GM19025 (cell line): ENCODE measurements around the gene TNRC6A.

ENCODE experiments used
- ATAC-seq: cut with Tn5 transposase; IDR thresholded peaks from one replicate; pipeline ENCODE4 v1.9.1; 2021; ENCODE audit warnings: mild to moderate bottlenecking, low read depth, moderate library complexity; ENCODE audit not compliant: unreplicated experiment

The TNRC6A gene

DNA sequence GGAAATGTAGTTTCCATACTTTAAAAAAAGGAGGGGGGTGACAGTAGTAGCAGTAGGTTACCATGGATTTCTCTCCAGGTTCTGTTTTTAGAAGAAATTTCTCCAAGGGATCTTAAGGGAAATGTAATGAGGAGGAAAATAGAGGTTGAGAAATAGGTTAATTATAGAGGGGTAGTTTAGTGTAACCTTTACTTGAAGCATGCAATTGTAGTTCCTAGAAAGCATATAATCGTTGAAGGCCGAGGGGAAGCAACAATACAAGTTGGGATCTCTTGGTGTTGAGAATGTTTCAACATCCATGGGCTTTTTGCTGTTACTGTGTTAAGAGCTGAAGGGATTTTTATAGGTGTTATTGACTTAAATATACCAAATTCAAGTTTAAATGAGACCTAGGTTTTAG, 25.1 kb downstream of the TNRC6A start:
- no peak for ATAC-seq

DNA sequence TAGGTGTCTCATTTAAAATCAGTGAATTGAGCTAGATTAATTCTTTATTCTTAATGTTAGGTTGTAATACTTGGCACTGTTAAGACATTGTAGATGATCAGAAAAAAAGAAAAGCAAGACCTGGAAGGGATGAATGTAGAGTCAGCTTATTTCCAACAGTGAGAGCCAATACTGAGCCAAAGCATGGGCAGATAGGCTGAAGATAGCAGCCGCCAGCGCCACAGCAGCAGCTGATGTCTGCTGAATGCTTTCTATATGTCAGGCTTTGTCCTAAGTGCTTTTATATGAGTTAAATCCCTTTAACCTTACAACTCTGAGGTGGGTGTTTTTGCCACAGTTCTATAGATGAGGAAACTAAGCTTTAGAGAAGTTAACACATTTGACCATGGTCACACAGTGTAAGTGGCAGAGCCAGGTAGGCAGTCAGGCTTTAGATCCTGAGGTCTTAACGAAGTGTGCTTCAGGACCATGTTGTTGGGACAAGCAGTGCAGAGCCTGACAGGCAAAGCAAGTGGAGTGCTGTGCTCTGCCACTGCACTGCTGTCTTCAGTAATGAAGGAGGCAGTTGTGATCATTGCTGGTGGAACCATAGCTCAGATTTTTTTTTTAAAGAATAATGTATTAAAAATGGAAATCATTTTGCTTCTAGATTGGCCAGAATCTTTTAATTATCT, 25.9 kb downstream of the TNRC6A start:
- ATAC-seq, result no peak

DNA sequence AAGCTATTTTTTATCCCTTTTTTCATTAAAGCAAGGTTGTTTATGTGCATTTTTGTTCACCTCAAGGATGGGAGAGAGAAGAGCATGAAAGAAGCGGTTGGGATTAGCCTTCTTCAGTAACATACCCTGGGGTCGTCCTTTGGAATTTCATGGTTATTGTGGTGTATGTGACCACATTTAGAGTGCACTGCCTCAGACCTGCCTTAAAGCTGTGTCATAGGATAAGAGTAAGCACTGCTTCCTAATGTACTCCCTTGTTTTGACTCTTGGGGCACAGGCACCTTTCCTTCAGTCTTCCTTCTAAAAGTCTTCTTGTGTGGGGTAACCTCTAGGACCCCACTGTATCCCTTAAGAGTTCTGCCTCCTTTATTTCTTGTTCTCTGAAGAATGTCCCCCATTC, 28.9 kb downstream of the TNRC6A start:
- no peak for ATAC-seq

DNA sequence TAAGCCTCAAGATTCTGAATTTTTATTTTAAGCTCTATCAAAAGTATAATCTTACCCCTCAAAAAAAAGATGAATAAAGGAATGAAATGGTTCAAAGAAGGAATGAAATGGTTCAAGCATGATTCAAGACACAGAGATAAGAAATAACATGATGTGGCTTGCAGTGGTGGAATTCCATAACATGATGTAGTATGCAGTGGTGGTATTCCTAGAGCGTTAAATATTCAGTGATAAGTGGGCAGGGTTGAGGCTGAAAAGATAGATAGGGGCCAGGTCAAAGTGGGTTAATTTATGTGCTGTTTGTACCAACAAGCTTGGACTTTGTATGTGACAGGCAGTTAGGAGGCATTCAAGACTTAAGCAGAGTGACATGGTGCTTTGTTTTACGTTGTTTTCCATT, 29.6 kb downstream of the TNRC6A start:
- no peak for ATAC-seq

DNA sequence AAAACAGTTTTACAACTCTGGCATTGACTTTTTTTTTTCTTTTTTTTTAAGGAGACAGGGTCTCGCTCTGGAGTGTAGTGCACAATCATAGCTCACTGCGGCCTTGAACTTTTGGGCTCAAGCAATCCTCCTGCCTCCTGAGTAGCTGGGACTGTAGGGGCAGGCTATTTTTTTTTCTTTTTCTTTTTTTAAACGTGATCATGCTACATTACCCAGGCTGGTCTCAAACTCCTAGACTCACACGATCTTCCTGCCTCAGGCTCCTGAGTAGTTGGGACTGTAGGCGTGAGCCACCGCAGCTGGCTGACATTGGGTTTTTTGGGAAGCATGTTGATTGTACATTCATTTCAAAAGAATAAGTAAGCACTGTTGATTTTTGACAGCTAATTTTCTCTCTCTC, 32.1 kb downstream of the TNRC6A start:
- ATAC-seq, result no peak

DNA sequence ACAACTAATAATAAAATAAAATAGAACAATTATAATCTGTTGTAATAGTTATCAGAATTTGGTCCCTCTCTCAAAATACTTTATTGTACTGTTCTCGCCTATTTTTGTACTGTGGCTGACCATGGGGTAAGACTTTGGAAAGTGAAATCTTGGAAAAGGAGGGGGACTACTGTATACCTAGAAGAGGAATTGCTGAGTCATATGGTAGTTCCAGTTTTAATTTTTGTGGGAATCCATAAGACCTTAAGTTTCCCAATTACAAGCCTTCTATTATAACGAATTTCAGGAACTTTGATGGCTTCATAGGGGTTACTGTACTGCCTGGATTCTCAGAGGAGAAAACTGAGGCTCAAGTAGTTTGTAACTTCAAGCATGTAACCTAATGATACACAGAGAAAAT, 35.5 kb downstream of the TNRC6A start:
- no peak for ATAC-seq

DNA sequence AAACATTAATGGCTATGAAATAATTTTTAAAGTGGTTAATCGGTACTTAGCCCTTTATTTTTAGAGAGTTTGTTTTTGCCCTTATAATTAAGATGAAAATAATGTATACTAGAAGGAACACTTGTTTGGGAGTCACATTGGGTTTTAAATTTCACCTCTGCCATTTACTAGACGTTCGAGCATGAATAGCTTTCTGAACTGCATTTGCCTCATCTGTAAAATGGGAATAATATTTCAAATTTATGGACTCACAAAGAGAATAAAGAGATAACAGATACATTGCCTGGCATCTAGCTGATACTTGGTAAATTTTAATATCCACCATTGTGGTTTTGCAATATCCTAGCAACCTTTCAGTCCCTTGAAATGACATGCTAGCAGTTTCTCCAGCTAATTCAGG, 36.6 kb downstream of the TNRC6A start:
- no peak for ATAC-seq

DNA sequence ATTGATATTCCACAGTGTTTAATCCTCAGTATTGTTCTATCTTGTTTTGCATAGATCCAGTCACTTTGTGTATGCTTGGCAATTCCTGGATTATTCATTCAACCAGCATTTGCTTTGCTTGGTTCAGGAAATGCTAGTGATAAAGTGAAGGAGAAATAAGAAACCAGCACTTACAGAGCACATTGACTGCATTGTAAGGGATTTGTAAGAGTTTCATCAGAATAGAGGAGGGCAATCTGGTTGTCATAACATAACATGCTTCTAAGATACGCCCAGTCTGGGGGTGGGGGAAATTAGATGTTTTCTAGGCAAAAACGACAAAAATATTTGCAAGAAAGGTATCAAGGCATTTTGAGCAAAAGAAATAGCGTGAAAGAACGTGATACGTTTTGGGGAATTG, 40.4 kb downstream of the TNRC6A start:
- ATAC-seq, result no peak

DNA sequence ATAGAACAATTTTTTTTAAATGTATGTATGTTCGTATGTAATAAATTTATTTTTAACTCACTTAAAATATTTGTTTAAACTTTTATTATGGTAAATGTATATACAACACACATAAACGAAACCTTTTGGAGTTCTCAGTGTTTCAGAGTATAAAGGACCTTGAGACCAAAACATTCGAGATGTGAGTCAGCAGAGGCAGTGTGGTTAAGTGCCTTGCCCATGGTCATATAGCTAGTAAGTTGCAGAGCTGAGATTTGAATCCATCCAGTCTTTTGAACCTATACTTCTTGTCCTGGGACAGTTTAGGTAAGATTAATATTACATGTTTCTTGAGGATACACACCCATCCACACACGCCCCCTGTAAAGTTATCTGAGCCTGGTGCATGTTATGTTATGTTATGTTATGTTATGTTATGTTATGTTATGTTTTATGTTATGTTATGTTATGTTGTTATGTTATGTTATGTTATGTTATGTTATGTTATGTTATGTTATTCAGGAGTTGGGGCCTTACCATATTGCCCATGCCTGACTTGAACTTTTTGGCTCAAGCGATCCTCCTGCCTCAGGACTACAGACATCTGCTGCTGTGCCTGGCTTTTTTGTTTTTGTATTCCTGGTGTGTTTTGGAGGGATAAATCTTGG, 41.8 kb downstream of the TNRC6A start:
- ATAC-seq, result no peak

DNA sequence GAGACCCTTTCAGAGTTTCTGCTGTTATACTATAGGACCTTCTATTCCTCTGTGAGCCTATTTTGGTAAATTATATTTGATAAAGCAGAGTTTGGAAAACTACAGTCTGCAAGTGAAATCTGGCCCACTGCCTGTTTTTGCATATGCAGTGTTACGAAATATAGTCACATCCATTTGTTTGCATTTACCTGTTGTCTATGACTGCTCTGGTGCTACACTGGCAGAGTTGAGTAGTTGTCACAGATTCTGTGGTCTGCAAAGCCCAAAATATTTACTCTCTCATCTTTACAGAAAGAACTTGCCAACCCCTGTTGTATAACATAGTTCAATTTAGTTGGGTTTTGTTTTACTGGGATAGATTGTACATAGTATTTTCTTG, 42.3 kb downstream of the TNRC6A start:
- ATAC-seq, result no peak

DNA sequence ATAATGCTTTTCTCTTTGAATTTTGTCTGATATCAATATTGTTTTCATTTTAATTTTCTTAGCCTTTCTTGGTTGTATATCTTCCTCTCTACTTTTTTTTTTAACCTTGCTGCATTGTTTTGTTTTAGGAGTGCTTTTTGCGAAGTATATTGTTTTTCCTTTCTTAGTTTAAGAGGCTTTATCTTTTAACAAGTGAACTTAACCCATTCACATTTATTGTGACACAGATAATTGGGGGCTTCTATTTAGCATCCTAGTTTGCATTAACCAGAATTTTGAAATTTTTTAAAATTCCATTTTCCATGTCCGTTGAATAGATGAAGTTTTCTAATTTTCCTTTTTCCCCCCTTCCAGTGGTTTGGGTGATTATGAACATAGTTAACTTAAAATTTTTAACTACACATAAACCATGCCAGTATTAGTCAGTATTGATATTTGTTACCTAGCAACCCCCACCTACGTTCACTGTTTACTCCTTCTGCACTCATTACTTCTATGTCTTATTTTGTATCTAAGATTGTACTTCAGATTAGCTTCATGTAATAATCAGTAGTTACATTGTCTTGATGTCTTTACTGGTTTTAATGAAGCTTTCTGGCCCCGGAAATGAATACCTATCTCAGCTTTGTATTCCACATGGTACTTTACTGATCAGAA, 44.4 kb downstream of the TNRC6A start:
- no peak for ATAC-seq

DNA sequence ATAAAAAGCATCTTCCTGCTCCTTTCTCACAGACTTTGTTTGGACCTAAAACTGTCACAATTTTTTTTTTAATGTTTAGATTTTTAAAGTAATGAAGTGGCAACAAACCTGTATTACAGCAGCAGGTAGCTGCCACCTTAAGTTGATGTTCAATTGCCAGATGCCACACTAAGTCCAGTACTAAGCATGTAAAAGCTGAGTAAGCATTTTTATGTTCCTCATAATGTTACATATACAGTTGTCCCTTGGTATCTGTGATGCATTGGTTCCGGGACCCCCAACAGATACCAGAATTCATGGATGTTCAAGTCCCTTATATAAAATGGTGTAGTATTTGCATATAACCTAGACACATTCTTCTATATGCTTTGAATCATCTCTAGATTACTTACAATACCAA, 45.1 kb downstream of the TNRC6A start:
- ATAC-seq, result no peak

DNA sequence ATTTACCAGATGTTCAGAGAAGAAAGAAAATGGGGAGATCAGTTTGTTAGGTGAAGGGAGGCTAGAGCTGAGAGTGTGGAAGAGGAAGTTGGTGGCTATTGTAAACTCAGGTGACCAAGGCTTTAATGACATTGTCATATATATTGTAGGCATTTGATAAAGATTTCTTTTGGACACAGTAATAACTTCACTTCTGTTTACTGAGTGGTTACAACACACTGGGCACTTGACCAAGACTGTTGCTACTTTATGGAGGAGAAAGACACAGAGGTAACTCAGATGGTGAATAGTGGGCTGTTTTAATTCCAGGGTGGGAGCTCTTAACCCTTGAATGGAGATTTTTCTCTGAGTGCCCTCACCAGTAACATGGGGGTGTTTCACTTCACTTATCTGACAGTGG, 46.0 kb downstream of the TNRC6A start:
- ATAC-seq, result no peak

DNA sequence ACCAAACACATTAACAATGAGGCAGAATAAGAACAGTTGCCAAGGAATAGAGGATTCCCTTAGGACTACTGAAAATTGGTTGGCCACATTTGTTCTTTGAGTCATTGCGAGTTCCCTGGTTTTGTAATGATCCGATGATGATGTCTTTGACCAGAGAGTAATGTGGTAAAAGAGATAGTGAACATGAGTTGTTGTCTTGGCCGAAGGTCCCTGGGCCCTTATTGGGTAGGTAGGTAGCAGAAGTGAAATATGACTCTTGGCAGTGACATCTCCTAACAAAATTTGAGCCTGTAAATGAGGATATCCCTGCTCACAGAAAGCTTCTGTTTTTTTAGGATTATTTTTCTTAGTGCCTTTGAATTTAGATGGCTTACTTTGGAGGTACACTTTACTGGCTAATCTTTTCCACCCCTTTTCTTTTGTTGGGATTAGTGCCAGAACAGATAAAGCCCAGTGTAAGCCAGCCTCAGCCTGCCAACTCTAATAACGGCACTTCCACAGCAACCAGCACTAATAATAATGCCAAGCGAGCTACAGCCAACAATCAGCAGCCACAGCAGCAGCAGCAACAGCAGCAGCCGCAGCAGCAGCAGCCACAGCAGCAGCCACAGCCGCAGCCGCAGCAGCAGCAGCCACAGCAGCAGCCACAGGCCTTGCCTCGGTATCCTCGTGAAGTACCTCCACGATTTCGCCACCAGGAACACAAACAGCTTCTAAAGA, 47.2 kb downstream of the TNRC6A start:
- ATAC-seq, result no peak

DNA sequence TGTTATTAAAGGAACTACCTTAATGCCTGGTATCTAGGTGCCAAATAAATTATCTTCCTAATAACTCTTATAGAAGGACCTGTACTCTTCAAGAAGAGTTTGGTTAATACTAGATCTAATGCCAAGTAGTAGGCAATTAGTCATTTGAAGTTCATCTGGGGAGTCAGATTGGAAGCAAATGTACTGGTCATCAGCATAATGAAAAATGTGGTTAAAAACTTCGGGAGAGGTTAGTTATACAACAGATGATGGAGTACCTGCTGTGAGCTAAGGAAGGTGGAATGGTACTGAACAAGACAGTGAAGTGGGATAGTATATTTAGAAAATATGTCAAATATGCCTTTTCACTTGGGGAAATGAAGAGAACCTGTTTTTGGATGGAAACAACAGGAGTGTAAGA, 49.2 kb downstream of the TNRC6A start:
- ATAC-seq, result no peak

DNA sequence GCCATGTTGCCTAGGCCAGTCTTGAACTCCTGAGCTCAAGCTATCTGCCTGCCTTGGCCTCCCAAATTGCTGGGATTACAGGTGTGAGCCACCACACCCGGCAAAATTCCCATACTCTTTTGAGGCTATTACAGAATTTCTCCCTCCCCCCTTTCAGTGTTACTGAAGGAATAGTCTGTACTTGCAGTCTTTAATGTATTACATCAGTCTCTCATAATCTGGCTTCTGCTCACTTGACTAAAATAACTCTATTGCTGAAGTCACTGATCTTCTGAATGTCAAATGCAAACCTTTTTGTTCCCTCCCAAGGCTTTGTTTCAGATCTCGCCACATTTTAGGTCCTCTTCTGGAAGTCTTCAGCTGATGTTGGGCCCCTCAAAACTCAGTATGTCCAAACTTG, 51.8 kb downstream of the TNRC6A start:
- ATAC-seq, result no peak

DNA sequence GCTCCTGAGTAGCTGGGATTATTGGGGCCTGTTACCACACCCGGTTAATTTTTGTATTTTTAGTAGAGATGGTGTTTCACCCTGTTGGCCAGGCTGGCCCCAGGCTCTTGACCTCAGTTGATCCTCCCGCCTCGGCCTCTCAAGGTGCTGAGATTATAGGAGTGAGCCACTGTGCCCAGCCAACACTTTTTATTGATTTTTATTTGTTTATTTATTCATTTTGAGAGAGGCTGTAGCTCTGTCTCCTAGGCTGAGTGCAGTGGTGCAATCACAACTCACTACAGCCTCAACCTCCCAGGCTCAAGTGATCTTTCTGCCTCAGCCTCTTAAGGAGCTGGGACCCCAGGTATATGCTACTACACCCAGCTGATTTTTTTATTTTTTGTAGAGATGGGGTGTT, 54.7 kb downstream of the TNRC6A start:
- ATAC-seq, result no peak

DNA sequence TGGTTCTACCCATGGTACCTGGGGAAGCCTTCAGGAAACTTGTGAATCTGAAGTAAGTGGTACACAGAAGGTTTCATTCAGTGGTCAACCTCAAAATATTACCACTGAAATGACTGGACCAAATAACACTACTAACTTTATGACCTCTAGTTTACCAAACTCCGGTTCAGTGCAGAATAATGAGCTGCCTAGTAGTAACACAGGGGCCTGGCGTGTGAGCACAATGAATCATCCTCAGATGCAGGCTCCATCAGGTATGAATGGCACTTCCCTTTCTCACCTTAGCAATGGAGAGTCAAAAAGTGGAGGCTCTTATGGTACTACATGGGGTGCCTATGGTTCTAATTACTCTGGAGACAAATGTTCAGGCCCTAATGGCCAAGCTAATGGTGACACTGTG, 60.4 kb downstream of the TNRC6A start:
- ATAC-seq, result no peak

DNA sequence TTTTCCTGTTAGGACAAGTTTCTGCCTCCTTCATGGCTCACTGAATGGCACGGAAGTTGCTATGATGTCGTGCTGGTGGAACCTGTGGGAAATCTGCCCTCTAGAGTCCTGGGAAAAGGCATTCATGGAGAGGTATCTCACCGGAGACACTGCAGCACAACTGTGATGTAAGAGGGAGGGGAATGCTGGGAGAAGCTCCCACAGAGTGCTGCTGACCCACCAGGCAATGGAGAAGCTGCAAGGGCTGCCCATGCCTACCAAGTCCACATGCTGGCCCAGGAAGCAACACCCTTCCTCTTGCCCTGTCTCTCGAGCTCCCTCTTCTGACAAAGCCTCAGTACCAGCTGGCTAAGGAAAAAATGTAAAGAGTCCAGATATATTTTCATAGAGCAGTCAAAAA, 71.1 kb downstream of the TNRC6A start:
- no peak for ATAC-seq

DNA sequence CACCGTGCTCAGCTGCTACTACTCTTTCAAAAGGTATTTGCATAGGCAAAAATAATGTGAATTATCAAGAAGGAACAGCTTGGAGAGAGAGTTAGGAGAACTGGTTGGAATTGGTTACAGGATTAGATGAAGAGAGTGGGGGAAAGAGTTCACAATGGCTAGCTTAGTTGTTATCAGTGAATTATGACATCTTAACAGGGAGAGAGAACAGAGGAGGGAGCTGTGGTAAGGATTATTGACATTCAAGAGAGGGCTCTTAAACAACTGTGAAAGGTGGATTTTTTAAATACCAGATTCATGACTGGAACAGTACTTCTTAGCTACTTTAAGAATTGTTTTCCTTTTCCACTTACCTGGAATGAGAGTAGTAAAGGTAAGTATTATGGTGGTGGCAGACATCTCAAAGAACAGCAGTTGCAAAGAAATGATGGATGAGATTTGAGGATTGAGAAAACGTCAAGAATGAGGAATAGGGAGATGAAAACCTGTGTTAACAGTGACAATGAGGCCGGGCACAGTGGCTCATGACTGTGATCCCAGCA, 72.4 kb downstream of the TNRC6A start:
- ATAC-seq, result no peak

DNA sequence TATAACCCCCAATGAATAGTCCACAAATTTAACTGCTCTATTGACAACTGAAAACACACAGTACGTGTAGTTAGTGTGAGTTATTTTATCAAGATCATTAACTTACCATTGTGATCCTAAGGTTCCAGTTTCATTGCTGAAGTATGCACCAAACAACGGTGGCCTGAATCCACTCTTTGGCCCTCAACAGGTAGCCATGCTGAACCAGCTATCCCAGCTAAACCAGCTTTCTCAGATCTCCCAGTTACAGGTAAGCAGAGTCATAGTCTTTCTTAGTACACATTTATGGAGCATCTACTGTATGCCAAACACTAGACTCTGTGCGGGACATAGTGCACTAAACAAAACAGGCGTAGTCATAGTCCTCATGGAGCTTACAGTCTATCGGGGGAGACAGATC, 76.0 kb downstream of the TNRC6A start:
- no peak for ATAC-seq
